ENCODE measurements around the gene CFAP97D2. TPM values are rescaled to one million over a fixed set of nuclear protein-coding genes. Genes with fewer than 3 reads are reported as not detected.
A peak's percentile ranks its signal among the peaks of the same experiment; 100 is the strongest.

Gene CFAP97D2
- total and polyA plus RNA-seq, 2 of the 13 experiments (the other 11 are each of a cell fraction or from before 2014, with no cell fraction given): not detected

DNA sequence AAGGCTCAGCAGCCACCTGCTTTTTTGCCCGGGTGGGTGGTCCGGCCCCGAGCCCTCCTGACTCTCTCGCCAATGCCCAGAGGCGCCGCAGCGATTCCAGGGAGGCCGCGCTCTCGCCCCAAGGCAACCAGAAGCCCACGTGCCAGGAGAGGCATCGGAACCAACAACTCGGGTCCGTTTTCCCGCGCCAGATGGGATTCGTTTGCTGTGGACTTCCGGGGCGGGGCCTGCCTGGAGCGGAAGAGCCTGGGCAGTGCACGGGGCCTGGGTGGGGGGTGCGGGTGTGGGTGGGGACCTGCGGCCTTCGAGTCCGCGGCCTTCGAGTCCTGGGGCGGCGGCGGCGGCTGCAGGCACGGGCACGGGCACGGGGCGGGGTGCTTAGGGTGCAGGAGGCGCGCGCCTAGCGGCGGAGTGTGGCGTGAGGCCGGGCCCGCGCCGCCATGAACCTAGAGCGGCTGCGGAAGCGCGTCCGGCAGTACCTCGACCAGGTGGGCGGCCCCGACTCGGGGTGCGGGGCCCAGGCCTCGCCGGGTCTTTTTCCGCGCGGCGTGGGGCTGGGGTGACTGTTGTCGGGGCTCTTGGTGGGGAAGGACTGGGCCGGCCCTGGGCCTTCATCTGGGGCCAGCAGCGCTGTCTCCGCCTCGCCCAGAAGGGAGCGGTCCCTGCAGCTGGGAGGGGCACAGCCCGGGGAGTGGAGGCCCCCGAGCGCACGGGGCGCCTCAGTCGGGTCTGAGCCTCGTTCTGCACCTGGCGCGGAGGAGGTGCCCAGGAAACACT, 55.8 kb downstream of the CFAP97D2 start, which contains the start of gene CDC16 (continued):
- TF ChIP-seq ZNF513 (CRISPR knock-in tag; conservative IDR thresholded peaks at IDR 0.05) (no peak), EHMT2 (IDR thresholded peaks at IDR 0.05; ENCODE audit: borderline replicate concordance, low read depth, low read length) (peak; percentile 94; the same call in 1 of the 2 replicates), HOXD1 (CRISPR knock-in tag; IDR thresholded peaks at IDR 0.05) (no peak; the same call in 1 of the 2 replicates), KLF16 (CRISPR knock-in tag; IDR thresholded peaks at IDR 0.05) (peak; percentile 76 to 87; a peak in 1 of 4 replicates), U2AF1 (optimal IDR thresholded peaks at IDR 0.05; ENCODE audit: low read depth, low read length) (peak; percentile 59), ZFX (CRISPR knock-in tag; IDR thresholded peaks at IDR 0.05; ENCODE audit: low read depth) (peak; percentile 97), RORA (CRISPR knock-in tag; IDR thresholded peaks at IDR 0.05) (no peak), ZNF441 (CRISPR knock-in tag; IDR thresholded peaks at IDR 0.05; ENCODE audit: borderline replicate concordance) (peak; percentile 84), KLF13 (CRISPR knock-in tag; IDR thresholded peaks at IDR 0.05) (no peak), ZNF776 (CRISPR knock-in tag; IDR thresholded peaks at IDR 0.05) (peak; percentile 91), CENPT (CRISPR knock-in tag; IDR thresholded peaks at IDR 0.05; ENCODE audit: low read depth) (peak; percentile 86; the same call in 1 of the 2 replicates), NFKB2 (CRISPR knock-in tag; IDR thresholded peaks at IDR 0.05; ENCODE audit: borderline replicate concordance) (peak; percentile 95), E2F2 (CRISPR knock-in tag; IDR thresholded peaks at IDR 0.05; ENCODE audit: borderline replicate concordance) (no peak), FOXA1 (IDR thresholded peaks at IDR 0.05) (no peak), FOXA1 (CRISPR knock-in tag; IDR thresholded peaks at IDR 0.05) (peak; percentile 38; the same call in 1 of the 2 replicates), ZNF180 (CRISPR knock-in tag; IDR thresholded peaks at IDR 0.05; ENCODE audit: borderline replicate concordance, low read depth) (no peak)
- TF ChIP-seq, protein P1, sequence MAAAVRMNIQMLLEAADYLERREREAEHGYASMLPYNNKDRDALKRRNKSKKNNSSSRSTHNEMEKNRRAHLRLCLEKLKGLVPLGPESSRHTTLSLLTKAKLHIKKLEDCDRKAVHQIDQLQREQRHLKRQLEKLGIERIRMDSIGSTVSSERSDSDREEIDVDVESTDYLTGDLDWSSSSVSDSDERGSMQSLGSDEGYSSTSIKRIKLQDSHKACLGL (CRISPR knock-in tag; IDR thresholded peaks at IDR 0.05): peak; percentile 86
- TF ChIP-seq, protein P2, sequence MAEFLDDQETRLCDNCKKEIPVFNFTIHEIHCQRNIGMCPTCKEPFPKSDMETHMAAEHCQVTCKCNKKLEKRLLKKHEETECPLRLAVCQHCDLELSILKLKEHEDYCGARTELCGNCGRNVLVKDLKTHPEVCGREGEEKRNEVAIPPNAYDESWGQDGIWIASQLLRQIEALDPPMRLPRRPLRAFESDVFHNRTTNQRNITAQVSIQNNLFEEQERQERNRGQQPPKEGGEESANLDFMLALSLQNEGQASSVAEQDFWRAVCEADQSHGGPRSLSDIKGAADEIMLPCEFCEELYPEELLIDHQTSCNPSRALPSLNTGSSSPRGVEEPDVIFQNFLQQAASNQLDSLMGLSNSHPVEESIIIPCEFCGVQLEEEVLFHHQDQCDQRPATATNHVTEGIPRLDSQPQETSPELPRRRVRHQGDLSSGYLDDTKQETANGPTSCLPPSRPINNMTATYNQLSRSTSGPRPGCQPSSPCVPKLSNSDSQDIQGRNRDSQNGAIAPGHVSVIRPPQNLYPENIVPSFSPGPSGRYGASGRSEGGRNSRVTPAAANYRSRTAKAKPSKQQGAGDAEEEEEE (CRISPR knock-in tag; IDR thresholded peaks at IDR 0.05; ENCODE audit: borderline replicate concordance): peak; percentile 78; the same call in 1 of the 2 replicates
- TF ChIP-seq, protein P3, sequence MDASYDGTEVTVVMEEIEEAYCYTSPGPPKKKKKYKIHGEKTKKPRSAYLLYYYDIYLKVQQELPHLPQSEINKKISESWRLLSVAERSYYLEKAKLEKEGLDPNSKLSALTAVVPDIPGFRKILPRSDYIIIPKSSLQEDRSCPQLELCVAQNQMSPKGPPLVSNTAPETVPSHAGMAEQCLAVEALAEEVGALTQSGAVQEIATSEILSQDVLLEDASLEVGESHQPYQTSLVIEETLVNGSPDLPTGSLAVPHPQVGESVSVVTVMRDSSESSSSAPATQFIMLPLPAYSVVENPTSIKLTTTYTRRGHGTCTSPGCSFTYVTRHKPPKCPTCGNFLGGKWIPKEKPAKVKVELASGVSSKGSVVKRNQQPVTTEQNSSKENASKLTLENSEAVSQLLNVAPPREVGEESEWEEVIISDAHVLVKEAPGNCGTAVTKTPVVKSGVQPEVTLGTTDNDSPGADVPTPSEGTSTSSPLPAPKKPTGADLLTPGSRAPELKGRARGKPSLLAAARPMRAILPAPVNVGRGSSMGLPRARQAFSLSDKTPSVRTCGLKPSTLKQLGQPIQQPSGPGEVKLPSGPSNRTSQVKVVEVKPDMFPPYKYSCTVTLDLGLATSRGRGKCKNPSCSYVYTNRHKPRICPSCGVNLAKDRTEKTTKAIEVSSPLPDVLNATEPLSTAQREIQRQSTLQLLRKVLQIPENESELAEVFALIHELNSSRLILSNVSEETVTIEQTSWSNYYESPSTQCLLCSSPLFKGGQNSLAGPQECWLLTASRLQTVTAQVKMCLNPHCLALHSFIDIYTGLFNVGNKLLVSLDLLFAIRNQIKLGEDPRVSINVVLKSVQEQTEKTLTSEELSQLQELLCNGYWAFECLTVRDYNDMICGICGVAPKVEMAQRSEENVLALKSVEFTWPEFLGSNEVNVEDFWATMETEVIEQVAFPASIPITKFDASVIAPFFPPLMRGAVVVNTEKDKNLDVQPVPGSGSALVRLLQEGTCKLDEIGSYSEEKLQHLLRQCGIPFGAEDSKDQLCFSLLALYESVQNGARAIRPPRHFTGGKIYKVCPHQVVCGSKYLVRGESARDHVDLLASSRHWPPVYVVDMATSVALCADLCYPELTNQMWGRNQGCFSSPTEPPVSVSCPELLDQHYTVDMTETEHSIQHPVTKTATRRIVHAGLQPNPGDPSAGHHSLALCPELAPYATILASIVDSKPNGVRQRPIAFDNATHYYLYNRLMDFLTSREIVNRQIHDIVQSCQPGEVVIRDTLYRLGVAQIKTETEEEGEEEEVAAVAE (CRISPR knock-in tag; IDR thresholded peaks at IDR 0.05; ENCODE audit: borderline replicate concordance): no peak

Measured in HepG2 (cell line).